Measurements from ENCODE around the gene CLMP.

GRCh38 chr11:123190518-123190917 is 4.5 kb downstream of the CLMP start:
- TF ChIP-seq CTCF (IDR thresholded peaks at IDR 0.05) = no peak
- TF ChIP-seq POLR2A (IDR thresholded peaks at IDR 0.05) = no peak

Measured in body of pancreas (tissue), 4 donors.